Embryonic facial prominence (tissue), 1 donor: ENCODE results near the gene WASF2.

Experiments
- DNase-seq: peaks from one replicate; pipeline ENCODE4 v3.0.0-alpha.2; 2016; ENCODE audit errors: extremely low spot score

The WASF2 gene

GRCh38 chr1:27358038-27358927 lies 131.7 kb downstream of the WASF2 start:
- no peak for DNase-seq

GRCh38 chr1:27357281-27358037 lies 132.5 kb downstream of the WASF2 start:
- peak; percentile 60 for DNase-seq

- no peak for DNase-seq
Observed at GRCh38 chr1:27356619-27357280, 133.2 kb downstream of the WASF2 start.

- DNase-seq, result no peak
Observed at GRCh38 chr1:27356277-27356618, 133.7 kb downstream of the WASF2 start.

- no peak for DNase-seq
Observed at GRCh38 chr1:27355683-27356082, 134.3 kb downstream of the WASF2 start.
